ENCODE results near the gene BBOX1.

Gene BBOX1

DNA sequence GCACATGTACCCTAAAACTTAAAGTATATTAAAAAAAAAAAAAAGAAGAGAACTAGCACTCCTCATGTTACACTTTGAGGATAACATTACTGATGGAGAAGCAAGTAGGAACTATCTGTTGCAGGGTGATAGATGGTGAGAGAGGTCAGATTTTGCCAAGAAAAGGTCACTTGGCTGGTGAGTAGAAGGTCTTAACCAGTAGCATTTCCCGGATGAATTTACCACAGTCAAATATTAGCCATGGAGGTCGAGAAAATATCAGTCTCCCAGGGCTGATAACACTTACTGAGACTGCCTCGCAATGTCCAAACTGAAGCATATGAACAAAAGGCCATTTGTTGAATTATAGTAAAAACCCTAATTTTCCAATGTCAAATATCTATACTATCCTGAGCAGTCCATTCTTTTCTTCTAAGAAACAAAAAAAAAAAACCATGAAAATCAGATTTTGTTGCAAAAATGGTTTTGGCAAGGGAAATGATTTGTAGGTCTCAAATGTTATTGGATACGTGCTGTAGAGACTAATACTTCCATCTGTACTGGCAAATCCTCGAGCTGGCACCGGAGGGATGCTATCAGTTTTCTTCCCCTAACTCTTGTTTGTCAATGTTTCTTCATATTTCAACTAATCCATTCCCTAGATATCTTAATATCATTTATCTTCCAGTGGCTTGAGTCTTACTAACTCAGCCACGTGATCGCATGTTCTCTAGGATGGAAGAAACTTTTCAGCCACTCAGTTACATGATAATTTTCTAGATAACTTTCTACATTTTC, 14.5 kb upstream of the BBOX1 start:
- no peak for DNase-seq

DNA sequence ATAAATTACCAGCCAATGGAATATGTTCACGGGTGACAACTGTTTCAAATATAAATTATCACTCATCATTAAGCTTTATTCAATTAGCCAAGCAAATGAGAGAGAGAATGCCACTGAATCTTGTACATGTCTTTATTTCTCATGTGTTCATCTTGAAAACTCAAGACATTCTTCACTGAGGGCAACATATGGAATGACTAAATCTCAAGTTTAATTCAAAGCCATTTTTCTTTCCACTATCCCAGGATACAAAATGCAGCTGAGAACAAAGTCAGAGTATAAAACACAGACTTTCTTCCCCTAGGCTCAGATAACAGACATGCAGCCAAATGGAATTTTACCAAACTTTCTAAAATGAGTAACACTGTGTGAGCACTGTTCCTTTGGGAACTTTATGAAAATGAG, 12.1 kb upstream of the BBOX1 start:
- no peak for DNase-seq

DNA sequence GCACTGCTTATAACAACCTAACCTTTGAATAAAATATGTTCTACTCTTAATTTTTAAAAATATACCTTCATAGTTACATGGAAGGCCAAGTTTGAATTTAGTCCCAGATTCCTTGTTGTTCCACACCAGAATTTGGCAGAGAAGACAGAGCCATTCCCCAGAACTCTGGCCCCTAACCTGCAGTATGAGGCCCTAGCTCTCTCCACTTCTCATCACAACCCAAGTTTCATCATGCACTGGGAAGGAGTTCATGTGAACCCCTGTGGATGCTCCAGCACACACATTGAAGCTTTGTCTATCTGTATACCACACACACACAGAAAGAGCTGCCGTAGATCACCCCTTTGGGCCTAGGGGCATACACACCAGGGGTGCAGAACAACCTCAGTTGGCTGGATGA, 10.6 kb upstream of the BBOX1 start:
- no peak for DNase-seq

DNA sequence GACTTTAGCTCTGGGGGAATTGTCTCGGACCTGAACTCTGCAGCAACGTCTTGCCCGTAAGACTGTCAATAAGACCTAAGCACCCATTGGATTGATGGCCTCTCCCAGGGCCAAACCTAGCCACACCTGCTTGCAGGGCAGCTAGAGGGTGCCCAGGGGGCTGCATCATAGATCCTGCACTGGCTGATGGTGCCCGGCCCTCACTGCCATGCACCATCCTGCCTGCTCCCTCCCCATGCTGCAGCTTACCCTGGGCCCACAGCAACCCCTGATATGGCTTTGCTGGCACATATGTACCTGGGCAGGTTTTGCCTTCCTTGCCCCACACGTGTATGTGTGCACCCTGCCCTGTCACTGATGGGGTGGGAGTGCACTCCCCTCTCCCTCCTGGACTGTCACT, 8.9 kb upstream of the BBOX1 start:
- DNase-seq: no peak

DNA sequence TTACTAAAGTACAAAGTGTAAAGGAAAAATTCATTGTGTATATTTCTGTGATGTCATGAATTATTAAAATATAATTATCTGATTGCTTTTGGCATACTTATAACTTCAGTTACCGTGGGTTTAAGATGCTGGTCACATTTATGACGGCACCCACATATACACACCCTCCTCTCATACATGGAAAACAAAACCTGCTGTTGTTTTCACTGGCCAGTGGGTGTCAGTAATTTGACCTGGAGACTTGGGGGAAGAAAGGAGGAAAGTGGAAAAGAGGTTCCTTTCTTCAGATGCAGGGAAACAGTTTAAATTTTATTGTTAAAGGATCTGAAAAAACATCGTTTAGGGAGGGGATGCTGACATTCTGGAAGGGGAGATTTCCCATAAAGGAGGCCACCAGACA, 742 bp upstream of the BBOX1 start:
- no peak for DNase-seq

DNA sequence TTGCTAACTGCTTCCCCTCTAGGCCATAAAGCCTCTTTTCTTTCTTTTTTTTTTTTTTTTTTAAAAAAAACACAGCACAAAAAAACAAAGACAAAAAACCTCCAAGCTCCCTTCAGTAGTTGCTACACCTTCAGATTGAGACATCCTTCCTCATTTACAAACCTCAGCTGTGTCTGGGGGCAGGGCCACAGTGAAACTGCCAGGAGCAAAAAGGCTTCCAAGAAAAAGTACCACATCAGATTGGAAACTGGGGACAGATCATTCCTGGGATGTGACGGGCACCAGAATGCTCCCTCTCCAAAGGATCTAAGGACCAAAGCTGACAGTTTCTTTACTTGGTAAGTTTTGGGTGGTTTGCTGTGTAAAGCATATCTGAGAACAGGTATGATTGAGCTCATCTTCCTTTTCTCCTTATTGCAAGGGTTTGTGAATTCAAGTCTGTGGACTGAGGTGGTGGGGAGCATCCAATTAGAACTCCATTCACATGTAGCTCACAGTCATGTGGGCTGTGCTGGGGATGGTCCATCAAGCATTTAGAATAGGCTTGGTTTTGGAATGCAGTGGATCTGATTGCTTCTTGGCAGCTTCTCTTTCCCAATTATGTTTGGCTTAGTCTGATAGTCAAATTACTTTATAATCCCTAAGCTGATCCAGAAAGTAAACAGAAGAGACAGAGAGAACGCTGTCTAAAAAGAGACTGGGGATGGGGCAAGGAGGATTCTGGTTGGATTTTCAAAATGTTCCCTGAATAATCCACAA, 705 bp downstream of the BBOX1 start:
- DNase-seq: no peak

DNA sequence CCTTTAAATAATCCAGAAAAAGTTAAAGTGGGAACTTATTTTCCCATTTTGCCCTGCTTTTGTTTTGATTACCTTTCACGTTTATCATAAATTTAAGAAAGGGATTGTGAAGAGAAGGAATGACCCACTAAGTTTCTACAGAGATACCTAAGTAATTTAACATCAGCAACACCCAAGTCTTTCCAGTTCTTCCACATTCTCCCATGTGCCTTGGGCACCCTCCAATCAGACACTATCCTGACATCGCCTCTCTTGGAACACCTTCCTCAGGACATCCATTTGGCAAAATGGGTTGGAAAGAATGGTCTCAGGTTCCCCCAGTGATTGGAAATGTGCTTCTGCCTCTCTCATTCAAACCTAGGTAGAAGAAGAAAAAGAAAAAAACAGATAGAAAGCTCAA, 6.3 kb downstream of the BBOX1 start:
- DNase-seq: no peak

DNA sequence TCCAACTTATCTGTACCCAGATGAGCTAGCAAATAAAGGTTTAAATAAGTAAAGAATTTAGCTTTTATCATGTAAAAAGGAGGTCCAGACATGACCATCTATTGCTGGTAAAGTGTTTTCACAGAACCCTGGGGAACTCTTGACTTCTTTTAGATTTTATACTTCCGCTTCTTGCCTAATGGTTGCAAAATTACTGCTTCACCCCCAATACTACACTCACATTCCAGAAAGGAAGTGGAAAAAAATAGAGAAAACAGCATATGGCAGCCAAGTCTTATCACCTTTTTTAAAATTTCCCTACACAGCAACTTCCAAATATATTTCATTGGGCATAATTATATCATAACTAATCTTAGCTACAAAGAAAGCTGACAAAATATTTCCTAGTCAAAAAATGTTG, 12.1 kb downstream of the BBOX1 start:
- no peak for DNase-seq

DNA sequence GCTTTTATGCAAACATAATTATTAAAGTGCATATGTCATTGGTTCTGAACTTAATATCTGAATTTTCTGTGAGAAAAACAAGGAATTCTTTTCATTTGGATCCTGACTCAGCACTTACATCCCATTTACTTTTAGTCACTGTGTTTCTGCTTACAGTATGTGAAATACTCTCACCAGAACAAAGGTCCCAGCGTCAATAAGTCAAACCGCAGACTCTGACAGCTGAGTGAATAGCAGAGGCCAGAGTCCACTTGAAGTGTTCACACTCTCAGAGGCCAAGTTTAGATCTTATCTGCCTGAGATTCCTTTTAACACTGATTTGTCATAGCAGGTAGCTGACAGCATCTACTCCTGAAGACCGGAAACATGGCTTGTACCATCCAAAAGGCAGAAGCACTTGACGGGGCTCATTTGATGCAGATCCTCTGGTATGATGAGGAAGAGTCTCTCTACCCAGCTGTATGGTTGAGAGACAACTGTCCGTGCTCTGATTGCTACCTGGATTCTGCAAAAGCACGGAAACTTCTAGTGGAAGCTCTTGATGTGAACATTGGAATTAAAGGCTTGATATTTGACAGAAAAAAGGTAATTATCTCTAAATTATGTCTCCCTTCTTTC, 14.6 kb downstream of the BBOX1 start:
- DNase-seq: no peak

DNA sequence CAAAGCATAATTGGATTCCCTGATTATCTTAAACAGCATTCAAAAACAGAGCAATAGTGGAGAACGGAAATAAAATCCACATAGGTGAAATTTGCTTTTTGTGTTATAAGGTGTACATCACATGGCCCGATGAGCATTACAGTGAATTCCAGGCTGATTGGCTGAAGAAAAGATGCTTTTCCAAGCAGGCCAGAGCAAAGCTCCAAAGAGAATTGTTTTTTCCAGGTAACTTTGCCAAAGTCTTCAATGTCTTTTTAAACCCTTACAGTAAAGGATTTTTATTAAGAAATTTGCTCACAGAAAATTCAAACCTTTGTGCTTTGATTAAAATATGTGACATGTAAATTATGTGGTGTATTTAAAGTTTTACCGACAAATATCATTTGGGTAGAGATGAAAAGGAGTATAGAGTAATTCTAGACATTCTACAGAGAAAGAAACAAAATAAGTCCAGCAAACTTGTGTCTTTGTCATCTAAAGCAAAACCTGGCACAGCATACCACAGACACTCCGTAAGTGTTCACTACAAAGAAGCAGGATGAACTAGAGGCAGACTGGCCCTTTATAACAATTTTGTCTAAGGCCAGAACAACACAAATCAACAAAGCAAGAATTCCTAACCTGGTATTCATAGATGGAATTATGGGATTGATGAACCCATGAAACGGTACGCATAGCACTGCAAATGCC, 16.6 kb downstream of the BBOX1 start:
- no peak for DNase-seq

DNA sequence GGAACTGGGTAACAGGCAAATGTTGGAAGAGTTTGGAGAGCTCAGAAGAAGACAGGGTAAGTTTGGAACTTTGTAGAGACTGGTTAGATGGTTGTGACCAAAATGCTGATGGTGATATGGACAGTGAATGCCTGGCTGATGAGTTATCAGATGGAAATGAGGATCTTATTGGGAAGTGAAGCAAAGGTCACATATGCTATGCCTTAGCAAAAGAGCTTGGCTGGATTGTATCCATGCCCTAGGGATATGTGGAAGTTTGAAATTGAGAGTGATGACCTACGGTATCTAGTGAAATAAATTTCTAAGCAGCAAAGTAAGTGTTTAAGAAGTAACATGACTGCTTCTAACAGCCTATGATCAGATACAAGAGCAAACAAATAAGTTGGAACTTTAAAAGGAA, 17.8 kb downstream of the BBOX1 start:
- DNase-seq: no peak

DNA sequence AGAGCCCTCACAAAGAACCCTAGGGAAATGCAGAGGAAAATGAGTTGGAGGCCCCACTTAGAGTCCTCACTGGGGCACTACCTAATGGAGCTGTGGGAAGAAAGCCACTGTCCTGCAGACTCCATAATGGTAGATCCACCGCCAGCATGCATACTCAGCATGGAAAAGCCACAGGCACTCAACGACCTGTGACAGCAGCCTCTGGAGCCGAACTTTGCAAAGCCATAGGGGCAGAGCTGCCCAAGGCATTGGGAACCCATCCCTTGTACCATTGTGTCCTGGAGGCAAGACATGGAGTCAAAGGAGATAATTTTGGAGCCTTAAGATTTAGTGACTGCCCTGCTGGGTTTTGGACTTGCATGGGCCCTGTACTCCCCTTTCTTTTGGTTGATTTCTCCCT, 18.8 kb downstream of the BBOX1 start:
- DNase-seq: no peak

DNA sequence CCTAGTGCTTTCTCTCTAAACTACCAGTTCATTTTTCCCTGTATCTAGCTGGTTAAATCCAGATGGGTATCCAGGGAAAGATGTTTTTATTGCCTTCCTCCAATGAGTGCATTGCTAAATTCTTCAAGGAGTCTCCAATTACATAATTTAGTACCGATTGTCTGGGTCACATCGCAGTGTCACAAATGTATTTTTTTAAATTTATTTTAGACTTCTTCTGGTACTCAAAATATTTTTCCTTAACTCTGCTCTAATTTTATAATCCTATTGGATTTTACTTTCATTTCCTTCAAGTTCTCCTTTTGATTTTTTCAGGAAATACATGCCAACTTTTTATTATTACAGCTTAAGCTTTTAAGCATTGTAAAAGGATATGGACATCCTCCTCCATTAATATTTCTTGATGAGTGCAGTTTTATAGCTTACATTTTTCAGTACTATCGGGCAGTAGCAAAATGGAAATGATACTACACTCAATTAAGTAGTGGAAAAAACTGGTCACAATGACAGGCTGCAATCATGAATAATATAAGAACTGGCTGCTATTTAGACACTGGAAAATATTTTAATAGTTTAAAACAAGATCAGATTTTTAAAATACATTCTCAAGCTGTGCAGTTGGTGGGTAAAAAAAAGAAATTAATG, 20.3 kb downstream of the BBOX1 start:
- DNase-seq: no peak

DNA sequence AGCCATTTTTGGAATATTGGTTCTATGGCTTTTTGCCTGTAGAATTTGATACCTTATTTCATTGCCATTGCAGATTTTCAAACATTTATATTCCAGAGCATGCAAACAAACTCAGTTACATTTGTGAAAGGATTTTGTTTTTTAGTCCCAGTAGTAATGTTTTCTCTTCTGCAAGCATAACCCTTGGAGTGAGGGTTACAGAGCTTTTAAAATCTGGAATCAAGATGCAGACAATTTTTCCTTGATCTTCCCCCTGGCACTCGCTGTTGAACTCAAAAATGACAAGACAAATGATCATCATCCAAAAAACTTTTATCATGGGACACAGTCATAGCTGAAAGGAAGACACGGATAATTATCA, 20.8 kb downstream of the BBOX1 start:
- no peak for DNase-seq

DNA sequence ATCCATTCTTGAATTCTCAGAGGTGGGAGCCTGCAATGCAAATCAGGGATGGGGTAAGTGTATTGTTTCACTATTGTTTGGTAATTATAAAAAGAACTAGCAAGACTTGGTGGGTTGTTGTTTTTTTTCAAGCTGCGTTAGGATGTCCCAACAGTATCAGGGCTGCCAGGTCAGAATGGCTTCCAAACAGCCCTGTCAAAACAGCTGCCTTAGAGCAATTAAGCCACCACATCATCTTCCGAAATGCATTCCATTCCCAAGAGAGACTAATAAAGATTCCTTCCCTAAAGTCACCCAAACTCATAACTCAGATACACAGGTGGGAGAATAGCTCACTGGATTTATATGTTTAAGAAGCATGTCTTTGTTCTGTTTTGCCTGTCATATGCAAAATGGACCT, 23.5 kb downstream of the BBOX1 start:
- DNase-seq: no peak

DNA sequence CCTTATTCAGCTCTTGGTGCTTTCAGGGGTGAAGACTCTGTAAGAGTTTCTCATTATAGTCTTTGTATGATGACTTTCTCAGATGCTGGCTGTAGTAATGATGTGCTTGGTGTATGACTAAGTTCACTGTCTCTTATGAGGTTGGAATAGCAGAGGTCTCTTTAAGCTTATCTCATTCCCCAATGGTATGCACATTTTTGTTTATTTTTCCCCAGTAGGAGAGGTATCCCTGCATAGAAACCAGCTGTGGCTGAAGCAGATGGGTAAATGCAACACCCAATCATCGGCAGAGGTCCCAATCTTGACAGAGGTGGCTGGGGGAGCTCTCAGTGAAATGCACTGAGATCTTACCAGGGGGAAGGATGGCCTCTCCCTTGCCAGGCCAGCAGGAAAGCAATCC, 34.6 kb downstream of the BBOX1 start:
- DNase-seq: no peak

DNA sequence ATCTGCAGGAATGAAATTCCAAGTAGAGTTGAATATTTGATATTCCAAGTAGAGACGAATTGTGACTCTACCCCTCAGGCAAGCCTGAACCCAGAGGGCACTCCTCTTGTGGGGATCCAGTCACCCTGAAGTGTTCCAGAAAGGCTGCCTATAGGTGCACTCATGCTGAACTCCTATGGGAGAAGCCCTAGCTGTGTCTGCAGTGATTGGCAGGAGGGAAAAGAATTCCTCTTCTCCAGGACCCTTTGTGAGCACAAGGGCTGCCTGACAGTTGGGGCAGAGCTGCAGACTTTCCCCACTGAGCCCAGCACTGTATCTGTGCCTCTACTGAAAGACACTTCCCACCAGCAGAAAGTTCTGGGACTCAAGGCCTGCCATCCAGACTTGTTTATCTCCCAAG, 35.0 kb downstream of the BBOX1 start:
- no peak for DNase-seq

DNA sequence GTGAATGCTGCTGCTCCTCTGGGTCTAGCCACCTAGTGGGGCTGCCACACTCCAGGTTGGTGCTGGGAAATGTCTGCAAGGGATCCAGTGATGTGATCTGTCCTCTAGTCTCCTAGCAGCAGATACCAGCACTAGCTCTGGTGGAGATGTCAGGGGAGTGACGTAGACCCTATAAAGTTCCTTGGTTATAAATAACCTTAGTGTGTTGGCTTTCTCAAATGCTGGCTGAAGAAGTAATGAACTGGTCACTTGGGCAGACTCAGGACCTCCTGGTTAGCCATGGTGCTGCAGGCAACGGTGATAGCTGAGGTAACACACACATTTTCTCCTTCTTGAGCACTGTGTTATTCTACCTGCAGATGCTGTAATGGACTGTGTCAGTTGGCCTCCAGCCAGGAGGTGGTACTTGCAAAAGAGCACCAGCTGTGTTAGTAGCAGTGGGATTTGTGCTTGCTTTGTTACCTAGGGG, 35.5 kb downstream of the BBOX1 start:
- no peak for DNase-seq

DNA sequence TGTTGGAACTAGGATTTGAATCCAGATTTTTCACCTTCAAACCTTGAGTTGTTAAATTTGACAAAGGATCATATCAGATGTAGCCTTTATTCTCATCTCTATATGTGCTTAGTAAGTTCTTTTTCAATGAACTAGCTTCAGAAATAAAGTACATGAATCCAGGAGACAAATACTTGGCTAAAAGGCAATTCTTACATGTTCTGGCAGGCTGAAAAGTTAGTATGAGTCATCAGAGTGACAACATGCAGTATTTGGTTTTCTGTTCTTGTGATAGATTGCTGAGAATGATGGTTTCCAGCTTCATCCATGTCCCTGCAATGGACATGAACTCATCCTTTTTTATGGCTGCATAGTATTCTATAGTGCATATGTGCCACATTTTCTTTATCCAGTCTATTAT, 40.4 kb downstream of the BBOX1 start:
- DNase-seq: no peak

DNA sequence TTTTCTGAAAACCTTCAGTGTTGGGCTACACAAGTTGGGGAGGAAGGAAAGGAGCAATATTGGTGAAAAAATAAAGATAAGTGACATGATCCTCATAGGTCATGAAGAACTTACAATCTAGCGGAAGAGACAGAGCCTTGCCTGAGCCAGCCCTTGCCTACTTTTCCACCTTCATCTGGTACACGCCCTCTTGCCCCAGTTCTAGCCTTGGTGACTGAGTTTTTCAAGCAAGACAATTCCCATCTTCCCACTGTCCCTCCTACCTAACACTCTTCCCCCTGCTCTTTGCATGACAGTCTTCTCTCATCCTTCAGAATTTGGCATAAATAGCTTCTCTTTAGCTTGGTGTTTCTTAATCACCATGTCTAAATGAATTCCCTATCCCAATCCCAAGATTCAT, 42.6 kb downstream of the BBOX1 start:
- no peak for DNase-seq

DNA sequence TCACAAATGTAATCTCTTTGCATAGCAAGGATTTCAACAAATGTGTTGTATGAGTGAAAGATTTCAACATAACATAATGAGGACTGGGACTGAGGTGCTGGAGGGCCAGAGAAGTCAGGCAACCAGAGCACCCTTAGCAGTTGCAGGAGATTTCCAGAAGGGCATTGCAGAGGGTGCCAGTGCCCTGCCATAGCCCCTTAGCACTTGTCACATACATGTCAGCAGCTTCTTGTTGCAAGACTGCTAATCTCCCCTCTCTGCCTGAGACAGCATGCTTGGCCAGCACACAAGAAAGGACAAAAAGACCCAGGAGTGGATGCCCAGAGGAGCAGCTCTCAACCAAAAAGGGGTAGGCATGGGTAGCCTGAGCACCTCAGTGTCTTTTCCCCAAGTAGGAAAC, 43.2 kb downstream of the BBOX1 start:
- DNase-seq: no peak

DNA sequence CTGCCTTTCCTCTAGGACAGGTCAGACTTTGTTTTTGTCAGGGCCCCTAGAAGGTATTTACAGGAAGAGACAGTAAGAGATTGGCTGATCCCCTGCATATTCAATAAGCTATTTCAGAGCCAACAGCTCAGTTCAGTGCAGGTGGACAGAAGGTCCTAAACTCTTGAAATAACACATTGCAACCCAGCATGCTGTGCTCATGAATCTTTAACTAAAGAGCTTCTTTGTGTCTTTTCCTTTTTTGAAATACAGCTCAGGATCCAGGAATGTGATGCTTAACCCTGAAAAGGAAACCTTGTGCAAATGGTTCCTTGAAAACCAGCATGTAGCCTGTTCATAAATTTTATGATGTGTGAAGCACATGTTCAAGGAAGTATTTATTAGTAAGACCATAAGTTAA, 43.9 kb downstream of the BBOX1 start:
- DNase-seq: no peak

DNA sequence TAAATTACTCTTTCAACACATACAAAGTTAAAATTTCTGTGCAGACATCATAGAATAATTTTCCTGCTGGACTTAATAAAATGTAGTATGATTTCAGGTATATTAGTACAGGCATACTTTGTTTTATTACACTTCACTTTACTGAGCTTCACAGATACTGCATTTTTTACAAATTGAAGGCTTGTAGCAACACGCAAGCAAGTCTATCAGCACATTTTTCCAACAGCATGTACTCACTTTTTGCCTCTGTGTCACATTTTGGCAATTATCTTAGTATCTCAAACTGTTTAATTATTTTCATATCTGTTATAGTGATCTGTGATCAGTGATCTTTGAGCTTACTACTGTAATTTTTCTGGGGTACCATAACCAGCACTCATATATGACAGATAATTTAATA, 44.5 kb downstream of the BBOX1 start:
- DNase-seq: no peak

All from CD4-positive, alpha-beta T cell treated with Interferon alpha-2 for 1 hour (primary cell).